Measurements from ENCODE around the gene GNAS-AS1. TPM values are rescaled to one million over a fixed set of nuclear protein-coding genes. Genes with fewer than 3 reads are reported as not detected.

The GNAS-AS1 gene
- total and polyA plus RNA-seq, 10 of the 15 experiments (the other 5 are each of a cell fraction or from before 2014, with no cell fraction given): 0.06 to 2.7 (median 1.2) TPM

- in situ Hi-C loops (cut with MboI): no loop called here
- POLR2A ChIA-PET: interaction anchor here (0.7 kb wide), 1 partner anchor 114 kb away, joined by 3 read pairs; no protein-coding TSS in a partner anchor
- WGBS (ENCODE audit: insufficient coverage, insufficient replicate concordance, low lambda C conversion rate, missing lambda C conversion rate): 65% methylated on average over 7 of the region's 7 CpGs
- H3K9ac ChIP-seq (ENCODE audit: control insufficient read depth, insufficient read depth, low read length): no peak overlapping the region
- RAD21 ChIA-PET (ENCODE audit: unreplicated experiment): no interaction called here
- no peak overlapping the region for H3K27ac ChIP-seq (ENCODE audit: control insufficient read depth, insufficient read depth)
- CTCF ChIA-PET: interaction anchor here (1.1 to 1.9 kb wide), 3 partner anchors 10 to 331 kb away, joined by 3 to 7 read pairs (median 6); no protein-coding TSS in a partner anchor
- no peak for ATAC-seq
- H3K36me3 ChIP-seq (ENCODE audit: control insufficient read depth in 2 of 2, insufficient read depth in 2 of 2, low read length in 1 of 2): no peaks in the 10 kb centered on the region
- no peak overlapping the region for H3K4me2 ChIP-seq (ENCODE audit: control insufficient read depth, insufficient read depth)
- no peak overlapping the region for H2AFZ ChIP-seq (ENCODE audit: control insufficient read depth, low read depth, low read length)
- H3K4me1 ChIP-seq (ENCODE audit: control insufficient read depth, insufficient read depth, low read length): no peaks in the 10 kb centered on the region
- no peaks in the 10 kb centered on the region for H4K20me1 ChIP-seq (ENCODE audit: control insufficient read depth, insufficient read depth)
- no peaks in the 10 kb centered on the region for H3K27me3 ChIP-seq (replicated peaks in 1 of 2; ENCODE audit: control insufficient read depth in 2 of 2, insufficient read depth in 2 of 2, low read length in 1 of 2)
- intact Hi-C loops (cut with micrococcal nuclease; ENCODE audit: unreplicated experiment): no loop called here
- H3K79me2 ChIP-seq (ENCODE audit: control insufficient read depth, insufficient read depth, low read length): no peaks in the 10 kb centered on the region
- no peak overlapping the region for H3K4me3 ChIP-seq
- FAIRE-seq: no peak
- no peak for DNase-seq (ENCODE audit: low read depth, low spot score)
- no TSS peak for BruUV-seq (replicated peaks)
- TF ChIP-seq TCF3 (IDR thresholded peaks at IDR 0.05; ENCODE audit: borderline replicate concordance, insufficient read depth, low read depth, low read length): no peak
- no peaks in the 10 kb centered on the region for H3K9me3 ChIP-seq (replicated peaks; ENCODE audit: control insufficient read depth, insufficient read depth, low read length)
- SMC1A ChIA-PET (ENCODE audit: uncharacterized antibody, unreplicated experiment): interaction anchor here (2.3 kb wide), 1 partner anchor 9 kb away, joined by 7 read pairs; no protein-coding TSS in a partner anchor
Measured at GRCh38 chr20:58876437-58876836, 25.7 kb upstream of the GNAS-AS1 start.

GRCh38 chr20:58875541-58876134 is 24.9 kb upstream of the GNAS-AS1 start:
- in situ Hi-C loops (cut with MboI): no loop called here

More at GRCh38 chr20:58875541-58876134, 24.9 kb upstream of the GNAS-AS1 start:
- no peak for FAIRE-seq
- intact Hi-C loops (cut with micrococcal nuclease; ENCODE audit: unreplicated experiment): no loop called here
- ChIA-PET RAD21 (ENCODE audit: unreplicated experiment) (no interaction called here), CTCF (interaction anchor here (1.5 kb wide), 1 partner anchor 11 kb away, joined by 7 read pairs; no protein-coding TSS in a partner anchor), POLR2A (no interaction called here), SMC1A (ENCODE audit: uncharacterized antibody, unreplicated experiment) (no interaction called here)
- no peaks in the 10 kb centered on the region for H3K36me3 ChIP-seq (ENCODE audit: control insufficient read depth in 2 of 2, insufficient read depth in 2 of 2, low read length in 1 of 2)
- H3K4me3 ChIP-seq: no peak overlapping the region
- no peak for DNase-seq (ENCODE audit: low read depth, low spot score)
- H3K4me2 ChIP-seq (ENCODE audit: control insufficient read depth, insufficient read depth): no peak overlapping the region
- no peaks in the 10 kb centered on the region for H3K27me3 ChIP-seq (replicated peaks in 1 of 2; ENCODE audit: control insufficient read depth in 2 of 2, insufficient read depth in 2 of 2, low read length in 1 of 2)
- no TSS peak for BruUV-seq (replicated peaks)
- no peak overlapping the region for H2AFZ ChIP-seq (ENCODE audit: control insufficient read depth, low read depth, low read length)
- 76% methylated on average over 12 of the region's 12 CpGs for WGBS (ENCODE audit: insufficient coverage, insufficient replicate concordance, low lambda C conversion rate, missing lambda C conversion rate)
- TF ChIP-seq SIN3A (IDR thresholded peaks at IDR 0.05; ENCODE audit: low read depth, low read length) (no peak), HDAC2 (IDR thresholded peaks at IDR 0.05) (no peak), RCOR1 (conservative IDR thresholded peaks at IDR 0.05; ENCODE audit: low read depth, low read length) (no peak), TARDBP (IDR thresholded peaks at IDR 0.05; ENCODE audit: borderline replicate concordance) (no peak), TCF3 (IDR thresholded peaks at IDR 0.05; ENCODE audit: borderline replicate concordance, insufficient read depth, low read depth, low read length) (no peak), POU2F2 (IDR thresholded peaks at IDR 0.05; ENCODE audit: borderline replicate concordance, low read depth, low read length) (no peak), CBX5 (IDR thresholded peaks at IDR 0.05; ENCODE audit: low read depth) (no peak), CBX3 (IDR thresholded peaks at IDR 0.05; ENCODE audit: borderline replicate concordance, low read depth) (no peak)
- TF ChIP-seq, protein P1, sequence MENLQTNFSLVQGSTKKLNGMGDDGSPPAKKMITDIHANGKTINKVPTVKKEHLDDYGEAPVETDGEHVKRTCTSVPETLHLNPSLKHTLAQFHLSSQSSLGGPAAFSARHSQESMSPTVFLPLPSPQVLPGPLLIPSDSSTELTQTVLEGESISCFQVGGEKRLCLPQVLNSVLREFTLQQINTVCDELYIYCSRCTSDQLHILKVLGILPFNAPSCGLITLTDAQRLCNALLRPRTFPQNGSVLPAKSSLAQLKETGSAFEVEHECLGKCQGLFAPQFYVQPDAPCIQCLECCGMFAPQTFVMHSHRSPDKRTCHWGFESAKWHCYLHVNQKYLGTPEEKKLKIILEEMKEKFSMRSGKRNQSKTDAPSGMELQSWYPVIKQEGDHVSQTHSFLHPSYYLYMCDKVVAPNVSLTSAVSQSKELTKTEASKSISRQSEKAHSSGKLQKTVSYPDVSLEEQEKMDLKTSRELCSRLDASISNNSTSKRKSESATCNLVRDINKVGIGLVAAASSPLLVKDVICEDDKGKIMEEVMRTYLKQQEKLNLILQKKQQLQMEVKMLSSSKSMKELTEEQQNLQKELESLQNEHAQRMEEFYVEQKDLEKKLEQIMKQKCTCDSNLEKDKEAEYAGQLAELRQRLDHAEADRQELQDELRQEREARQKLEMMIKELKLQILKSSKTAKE (IDR thresholded peaks at IDR 0.05; ENCODE audit: low read depth, poor library complexity, severe bottlenecking): no peak
- TF ChIP-seq, protein P2, sequence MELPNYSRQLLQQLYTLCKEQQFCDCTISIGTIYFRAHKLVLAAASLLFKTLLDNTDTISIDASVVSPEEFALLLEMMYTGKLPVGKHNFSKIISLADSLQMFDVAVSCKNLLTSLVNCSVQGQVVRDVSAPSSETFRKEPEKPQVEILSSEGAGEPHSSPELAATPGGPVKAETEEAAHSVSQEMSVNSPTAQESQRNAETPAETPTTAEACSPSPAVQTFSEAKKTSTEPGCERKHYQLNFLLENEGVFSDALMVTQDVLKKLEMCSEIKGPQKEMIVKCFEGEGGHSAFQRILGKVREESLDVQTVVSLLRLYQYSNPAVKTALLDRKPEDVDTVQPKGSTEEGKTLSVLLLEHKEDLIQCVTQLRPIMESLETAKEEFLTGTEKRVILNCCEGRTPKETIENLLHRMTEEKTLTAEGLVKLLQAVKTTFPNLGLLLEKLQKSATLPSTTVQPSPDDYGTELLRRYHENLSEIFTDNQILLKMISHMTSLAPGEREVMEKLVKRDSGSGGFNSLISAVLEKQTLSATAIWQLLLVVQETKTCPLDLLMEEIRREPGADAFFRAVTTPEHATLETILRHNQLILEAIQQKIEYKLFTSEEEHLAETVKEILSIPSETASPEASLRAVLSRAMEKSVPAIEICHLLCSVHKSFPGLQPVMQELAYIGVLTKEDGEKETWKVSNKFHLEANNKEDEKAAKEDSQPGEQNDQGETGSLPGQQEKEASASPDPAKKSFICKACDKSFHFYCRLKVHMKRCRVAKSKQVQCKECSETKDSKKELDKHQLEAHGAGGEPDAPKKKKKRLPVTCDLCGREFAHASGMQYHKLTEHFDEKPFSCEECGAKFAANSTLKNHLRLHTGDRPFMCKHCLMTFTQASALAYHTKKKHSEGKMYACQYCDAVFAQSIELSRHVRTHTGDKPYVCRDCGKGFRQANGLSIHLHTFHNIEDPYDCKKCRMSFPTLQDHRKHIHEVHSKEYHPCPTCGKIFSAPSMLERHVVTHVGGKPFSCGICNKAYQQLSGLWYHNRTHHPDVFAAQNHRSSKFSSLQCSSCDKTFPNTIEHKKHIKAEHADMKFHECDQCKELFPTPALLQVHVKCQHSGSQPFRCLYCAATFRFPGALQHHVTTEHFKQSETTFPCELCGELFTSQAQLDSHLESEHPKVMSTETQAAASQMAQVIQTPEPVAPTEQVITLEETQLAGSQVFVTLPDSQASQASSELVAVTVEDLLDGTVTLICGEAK (IDR thresholded peaks at IDR 0.05; ENCODE audit: borderline replicate concordance): no peak
- no peaks in the 10 kb centered on the region for H3K79me2 ChIP-seq (ENCODE audit: control insufficient read depth, insufficient read depth, low read length)
- no peak overlapping the region for H3K27ac ChIP-seq (ENCODE audit: control insufficient read depth, insufficient read depth)
- no peaks in the 10 kb centered on the region for H3K9me3 ChIP-seq (replicated peaks; ENCODE audit: control insufficient read depth, insufficient read depth, low read length)
- H4K20me1 ChIP-seq (ENCODE audit: control insufficient read depth, insufficient read depth): no peaks in the 10 kb centered on the region
- no peak for ATAC-seq
- no peak overlapping the region for H3K9ac ChIP-seq (ENCODE audit: control insufficient read depth, insufficient read depth, low read length)
- H3K4me1 ChIP-seq (ENCODE audit: control insufficient read depth, insufficient read depth, low read length): peaks cover 3% of the 10 kb centered on the region
